ENCODE data around the gene RABGGTB. TPM values are rescaled to one million over a fixed set of nuclear protein-coding genes. Genes with fewer than 3 reads are reported as not detected.
"Not testable (repeated sequence)": the region's sequence is repeated elsewhere in the genome, so short reads cannot be mapped to it uniquely, and the experiment has no call there.

Gene RABGGTB
- total RNA-seq, 3 donors from 2014 or later, result 57.4 to 68.1 (median 66.8) TPM

DNA sequence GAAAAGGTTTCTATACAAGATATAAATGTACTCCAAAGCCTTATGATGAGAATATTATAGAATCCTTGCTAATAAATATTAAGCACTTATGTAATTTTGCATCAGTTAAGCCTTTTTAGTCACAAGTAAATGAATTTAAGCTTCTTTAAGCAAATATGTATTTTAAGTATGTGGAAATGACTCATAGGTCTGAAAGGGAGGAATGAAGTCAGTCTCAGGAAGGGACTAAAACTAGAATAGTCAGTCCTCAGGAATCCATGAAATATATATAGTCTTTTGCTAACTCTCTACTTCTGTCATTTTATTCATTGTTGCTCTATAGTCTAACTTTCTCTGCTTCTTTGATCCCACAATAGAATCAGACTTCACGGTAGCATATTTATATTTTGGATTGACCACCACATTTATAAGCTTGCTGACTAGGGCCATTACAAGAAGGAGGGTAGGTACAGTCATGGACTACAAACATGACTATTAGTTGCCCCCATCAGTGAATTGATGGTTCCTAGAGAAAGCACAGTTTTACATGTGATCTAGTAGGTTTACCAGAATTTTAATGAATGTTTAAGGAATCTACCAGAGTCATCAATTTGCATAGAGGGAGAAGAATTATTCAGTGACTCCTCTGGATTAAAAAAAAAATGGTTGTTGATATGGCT lies 20.2 kb upstream of the RABGGTB start:
- ATAC-seq, result no peak
- H3K4me3 ChIP-seq, result no peak overlapping the region
- intact Hi-C loops (cut with DNase I, micrococcal nuclease), result no loop called here
- TF ChIP-seq, protein P1, sequence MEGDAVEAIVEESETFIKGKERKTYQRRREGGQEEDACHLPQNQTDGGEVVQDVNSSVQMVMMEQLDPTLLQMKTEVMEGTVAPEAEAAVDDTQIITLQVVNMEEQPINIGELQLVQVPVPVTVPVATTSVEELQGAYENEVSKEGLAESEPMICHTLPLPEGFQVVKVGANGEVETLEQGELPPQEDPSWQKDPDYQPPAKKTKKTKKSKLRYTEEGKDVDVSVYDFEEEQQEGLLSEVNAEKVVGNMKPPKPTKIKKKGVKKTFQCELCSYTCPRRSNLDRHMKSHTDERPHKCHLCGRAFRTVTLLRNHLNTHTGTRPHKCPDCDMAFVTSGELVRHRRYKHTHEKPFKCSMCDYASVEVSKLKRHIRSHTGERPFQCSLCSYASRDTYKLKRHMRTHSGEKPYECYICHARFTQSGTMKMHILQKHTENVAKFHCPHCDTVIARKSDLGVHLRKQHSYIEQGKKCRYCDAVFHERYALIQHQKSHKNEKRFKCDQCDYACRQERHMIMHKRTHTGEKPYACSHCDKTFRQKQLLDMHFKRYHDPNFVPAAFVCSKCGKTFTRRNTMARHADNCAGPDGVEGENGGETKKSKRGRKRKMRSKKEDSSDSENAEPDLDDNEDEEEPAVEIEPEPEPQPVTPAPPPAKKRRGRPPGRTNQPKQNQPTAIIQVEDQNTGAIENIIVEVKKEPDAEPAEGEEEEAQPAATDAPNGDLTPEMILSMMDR (IDR thresholded peaks at IDR 0.05), result no peak
- H3K36me3 ChIP-seq (ENCODE audit: low read depth), result no peaks in the 10 kb centered on the region
- no peaks in the 10 kb centered on the region for H3K9me3 ChIP-seq
- DNase-seq, result no peak
- no peaks in the 10 kb centered on the region for H3K4me1 ChIP-seq (ENCODE audit: low read depth)

DNA sequence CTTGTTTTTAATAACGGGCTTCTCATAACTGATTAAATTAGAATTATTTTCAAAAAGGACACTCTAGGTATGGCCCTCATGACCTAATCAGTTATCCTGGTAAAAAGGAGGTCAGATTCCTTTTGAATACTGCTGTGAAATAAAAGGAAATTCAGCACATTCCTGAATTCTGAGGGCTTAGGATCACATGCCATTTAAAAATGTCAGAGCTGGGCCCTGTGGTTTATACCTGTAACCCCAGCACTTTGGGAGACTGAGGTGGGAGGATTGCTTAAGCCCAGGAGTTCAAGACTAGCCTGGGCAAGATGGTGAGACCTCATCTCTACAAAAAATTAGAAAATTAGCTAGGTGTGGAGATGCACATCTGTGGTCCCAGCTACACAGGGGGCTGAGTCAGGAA lies 18.0 kb upstream of the RABGGTB start:
- ATAC-seq (no peak), DNase-seq (no peak)
- H3K36me3 ChIP-seq (ENCODE audit: low read depth), result no peaks in the 10 kb centered on the region
- intact Hi-C loops (cut with DNase I, micrococcal nuclease), result no loop called here
- no peaks in the 10 kb centered on the region for H3K9me3 ChIP-seq
- TF ChIP-seq, protein P1 (IDR thresholded peaks at IDR 0.05), result no peak
- H3K4me3 ChIP-seq, result no peak overlapping the region
- no peaks in the 10 kb centered on the region for H3K4me1 ChIP-seq (ENCODE audit: low read depth)

DNA sequence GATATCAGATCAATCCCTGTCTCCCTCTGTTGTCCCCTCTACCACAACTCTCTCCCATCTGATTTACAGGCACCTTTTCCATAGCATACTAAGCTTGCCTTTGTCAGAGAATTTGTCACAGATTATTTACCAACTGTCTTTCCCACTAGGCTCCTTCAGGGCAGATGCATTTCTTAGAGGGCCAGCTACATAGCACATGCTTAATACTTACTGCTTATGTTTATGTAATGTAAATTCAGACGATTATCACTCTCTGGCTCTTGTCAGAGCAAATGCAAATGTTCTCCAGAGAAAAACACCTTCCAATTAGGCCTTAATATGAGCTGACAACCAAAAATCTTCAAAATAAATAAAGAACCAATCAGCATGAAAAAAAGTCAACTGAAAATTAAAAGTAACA lies 15.3 kb upstream of the RABGGTB start:
- ATAC-seq (no peak), DNase-seq (no peak)
- TF ChIP-seq, protein P1 (IDR thresholded peaks at IDR 0.05), result no peak
- no peaks in the 10 kb centered on the region for H3K4me1 ChIP-seq (ENCODE audit: low read depth)
- no peaks in the 10 kb centered on the region for H3K9me3 ChIP-seq
- H3K4me3 ChIP-seq, result no peak overlapping the region
- no peaks in the 10 kb centered on the region for H3K36me3 ChIP-seq (ENCODE audit: low read depth)
- intact Hi-C loops (cut with DNase I, micrococcal nuclease), result no loop called here

DNA sequence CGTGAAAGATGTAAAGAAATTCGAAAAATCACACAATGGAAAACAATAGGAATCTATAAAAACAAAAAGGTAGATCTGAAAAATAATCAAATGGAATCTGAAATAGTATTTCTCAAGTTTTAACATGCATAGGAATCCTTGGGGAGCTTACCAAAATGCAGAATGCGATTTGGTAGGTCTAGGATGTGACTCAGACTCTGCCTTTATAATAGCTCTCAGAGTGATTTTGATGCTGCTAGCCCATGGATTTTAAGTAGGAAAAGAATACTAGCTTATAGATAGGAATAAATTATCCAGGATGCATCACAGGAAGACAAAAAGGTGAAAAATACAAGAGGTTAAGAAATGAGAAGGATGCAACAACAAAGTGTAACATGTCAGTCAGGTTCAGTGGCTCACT lies 14.1 kb upstream of the RABGGTB start:
- DNase-seq, result no peak
- ATAC-seq, result no peak
- TF ChIP-seq, protein P1 (IDR thresholded peaks at IDR 0.05), result no peak
- H3K9me3 ChIP-seq, result no peaks in the 10 kb centered on the region
- H3K4me3 ChIP-seq, result no peak overlapping the region
- H3K4me1 ChIP-seq (ENCODE audit: low read depth), result no peaks in the 10 kb centered on the region
- H3K36me3 ChIP-seq (ENCODE audit: low read depth), result no peaks in the 10 kb centered on the region
- intact Hi-C loops (cut with DNase I, micrococcal nuclease), result no loop called here

DNA sequence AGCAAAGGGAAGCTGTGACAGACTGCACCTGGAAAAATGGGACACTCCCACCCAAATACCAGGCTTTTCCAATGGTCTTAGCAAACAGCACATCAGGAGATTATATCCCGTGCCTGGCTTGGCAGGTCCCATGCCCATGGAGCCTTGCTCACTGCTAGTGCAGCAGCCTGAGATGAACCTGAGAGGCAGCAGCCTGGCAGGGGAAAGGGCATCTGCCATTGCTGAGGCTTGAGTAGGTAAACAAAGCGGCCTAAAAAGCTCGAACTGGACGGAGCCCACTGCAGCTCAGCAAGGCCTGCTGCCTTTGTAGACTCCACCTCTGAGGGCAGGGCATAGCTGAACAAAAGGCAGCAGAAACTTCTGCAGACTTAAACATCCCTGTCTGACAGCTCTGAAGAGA lies 8.2 kb upstream of the RABGGTB start:
- ATAC-seq, result not testable (repeated sequence)

DNA sequence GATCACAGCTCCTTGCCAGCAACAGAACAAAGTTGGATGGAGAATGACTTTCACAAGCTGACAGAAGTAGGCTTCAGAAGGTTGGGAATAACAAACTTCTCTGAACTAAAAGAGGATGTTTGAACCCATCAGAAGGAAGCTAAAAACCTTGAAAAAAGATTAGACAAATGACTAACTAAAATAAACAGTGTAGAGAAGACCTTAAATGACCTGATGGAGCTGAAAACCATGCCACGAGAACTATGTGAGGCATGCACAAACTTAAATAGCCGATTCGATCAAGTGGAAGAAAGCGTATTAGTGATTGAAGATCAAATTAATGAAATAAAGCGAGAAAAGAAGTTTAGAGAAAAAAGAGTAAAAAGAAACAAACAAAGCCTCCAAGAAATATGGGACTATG lies 7.4 kb upstream of the RABGGTB start:
- H3K4me1 ChIP-seq (ENCODE audit: low read depth); H3K36me3 ChIP-seq (ENCODE audit: low read depth); DNase-seq; intact Hi-C loops (cut with DNase I, micrococcal nuclease); H3K4me3 ChIP-seq; H3K9me3 ChIP-seq; ATAC-seq: not testable (repeated sequence)

More for the DNA sequence above, 8.2 kb upstream of the RABGGTB start:
- DNase-seq; H3K4me3 ChIP-seq; H3K9me3 ChIP-seq; H3K4me1 ChIP-seq (ENCODE audit: low read depth); H3K36me3 ChIP-seq (ENCODE audit: low read depth); intact Hi-C loops (cut with DNase I, micrococcal nuclease): not testable (repeated sequence)

DNA sequence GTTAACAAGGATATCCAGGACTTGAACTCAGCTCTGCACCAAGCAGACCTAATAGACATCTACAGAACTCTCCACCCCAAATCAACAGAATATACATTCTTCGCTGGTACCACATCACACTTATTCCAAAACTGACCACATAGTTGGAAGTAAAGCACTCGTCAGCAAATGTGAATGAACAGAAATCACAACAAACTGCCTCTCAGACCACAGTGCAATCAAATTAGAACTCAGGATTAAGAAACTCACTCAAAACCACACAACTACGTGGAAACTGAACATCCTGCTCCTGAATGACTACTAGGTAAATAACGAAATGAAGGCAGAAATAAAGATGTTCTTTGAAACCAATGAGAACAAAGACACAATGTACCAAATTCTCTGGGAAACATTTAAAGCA lies 5.9 kb upstream of the RABGGTB start:
- not testable (repeated sequence) for H3K4me1 ChIP-seq (ENCODE audit: low read depth); ATAC-seq; DNase-seq; H3K36me3 ChIP-seq (ENCODE audit: low read depth); H3K9me3 ChIP-seq; H3K4me3 ChIP-seq
- intact Hi-C loops (cut with DNase I, micrococcal nuclease), result loop anchor here in 1 of 2 donors (10.0 kb wide), 1 partner anchor 55 kb away; the partner anchor contains the start of gene ACADM

DNA sequence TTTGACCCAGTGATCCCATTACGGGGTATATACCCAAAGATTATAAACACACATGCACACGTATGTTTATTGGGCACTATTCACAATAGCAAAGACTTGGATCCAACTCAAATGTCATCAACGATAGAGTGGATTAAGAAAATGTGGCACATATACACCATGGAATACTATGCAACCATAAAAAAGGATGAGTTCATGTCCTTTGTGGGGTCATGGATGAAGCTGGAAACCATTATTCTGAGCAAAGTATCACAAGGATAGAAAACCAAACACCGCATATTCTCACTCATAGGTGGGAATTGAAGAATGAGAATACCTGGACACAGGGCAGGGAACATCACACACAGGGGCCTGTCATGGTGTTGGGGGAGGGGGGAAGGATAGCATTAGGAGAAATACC lies 2.1 kb upstream of the RABGGTB start:
- intact Hi-C loops (cut with DNase I, micrococcal nuclease), result loop anchor here in 1 of 2 donors (10.0 kb wide), 1 partner anchor 59 kb away; the partner anchor contains the start of gene ACADM
- not testable (repeated sequence) for H3K36me3 ChIP-seq (ENCODE audit: low read depth); DNase-seq; H3K4me3 ChIP-seq; ATAC-seq; H3K9me3 ChIP-seq
- peaks cover 15% of the 10 kb centered on the region for H3K4me1 ChIP-seq (ENCODE audit: low read depth)
